SK-N-SH (cell line): ENCODE data around the gene CNTN2. TPM values are rescaled to one million over a fixed set of nuclear protein-coding genes. Genes with fewer than 3 reads are reported as not detected.

Experiments used
- CTCF ChIA-PET: fragments of 300-600, 350-600 bp; formaldehyde crosslinking; extraction: SDS; loops from one replicate; lab custom pipeline; 2021; lab: Yijun Ruan, JAX
- POLR2A ChIA-PET: fragments of 350-600 bp; sonication (Branson Sonifier 250); formaldehyde crosslinking; extraction: SDS; loops from one replicate; lab custom pipeline; 2020; ENCODE audit warnings: antibody characterized with exemption, inconsistent platforms; lab: Yijun Ruan, JAX
- DNase-seq: peaks from one replicate; pipeline ENCODE4 v3.0.0; 2012
- H2AFZ ChIP-seq: fragments of 200-600 bp; sonication (generic); 2 replicates; pipeline ENCODE4 v1.8.1; 2016; ENCODE audit warnings: antibody characterized with exemption, mild to moderate bottlenecking, low read depth
- H3F3A ChIP-seq: fragments of 200-600 bp; sonication (generic); replicated peaks from 2 replicates; pipeline ENCODE3; 2016; ENCODE audit warnings: antibody characterized with exemption, mild to moderate bottlenecking; ENCODE audit not compliant: insufficient read depth
- H3K27ac ChIP-seq, 2 experiments: fragments of 200-500 bp in 1 of 2; fragments of 200-600 bp in 1 of 2; sonication (Bioruptor generic) in 1 of 2; sonication (generic), shearing (Covaris generic) in 1 of 2; 2 replicates each; pipeline versions ENCODE4 v1.5.1 to v1.6.1; 2014 to 2016; ENCODE audit warnings: low read depth in 2 of 2, inconsistent platforms in 1 of 2, low read length in 1 of 2, mild to moderate bottlenecking in 1 of 2, mixed read lengths in 1 of 2
- H3K27me3 ChIP-seq: fragments of 200-600 bp; sonication (generic), shearing (Covaris generic); 2 replicates; pipeline ENCODE4 v1.6.1; 2016; ENCODE audit warnings: mixed run types; ENCODE audit not compliant: insufficient read depth
- H3K36me3 ChIP-seq, 2 experiments: fragments of 200-500 bp in 1 of 2; fragments of 200-600 bp in 1 of 2; sonication (Bioruptor generic) in 1 of 2; sonication (generic) in 1 of 2; replicated peaks in 1 of 2; 2 replicates each; pipeline versions ENCODE3 to v1.5.1; 2014 to 2016; ENCODE audit warnings: low read length in 1 of 2, mild to moderate bottlenecking in 1 of 2; ENCODE audit not compliant: insufficient read depth in 2 of 2, control insufficient read depth in 1 of 2
- H3K4me1 ChIP-seq, 2 experiments: fragments of 200-500 bp in 1 of 2; fragments of 200-600 bp in 1 of 2; sonication (Bioruptor generic) in 1 of 2; sonication (generic), shearing (Covaris generic) in 1 of 2; 2 replicates each; pipeline versions ENCODE4 v1.5.1 to v1.6.1; 2014 to 2016; ENCODE audit warnings: low read depth in 1 of 2, low read length in 1 of 2, mixed run types in 1 of 2; ENCODE audit not compliant: insufficient read depth in 2 of 2, control insufficient read depth in 1 of 2
- H3K4me2 ChIP-seq: fragments of 200-600 bp; sonication (generic), shearing (Covaris generic); 2 replicates; pipeline ENCODE4 v1.6.1; 2017; ENCODE audit warnings: mixed run types
- H3K4me3 ChIP-seq, 2 experiments: fragments of 200-500 bp in 1 of 2; fragments of 200-600 bp in 1 of 2; sonication (Bioruptor generic) in 1 of 2; sonication (generic), shearing (Covaris generic) in 1 of 2; 2 replicates each; pipeline versions ENCODE4 v1.5.1 to v1.8.1; 2014 to 2016; ENCODE audit warnings: low read depth in 2 of 2, inconsistent platforms in 1 of 2, low read length in 1 of 2, mild to moderate bottlenecking in 1 of 2, mixed read lengths in 1 of 2, moderate library complexity in 1 of 2
- H3K79me2 ChIP-seq: fragments of 200-600 bp; sonication (generic); 2 replicates; pipeline ENCODE4 v1.8.1; 2017; ENCODE audit warnings: mild to moderate bottlenecking; ENCODE audit not compliant: insufficient read depth
- H3K9ac ChIP-seq: fragments of 200-600 bp; sonication (generic); 2 replicates; pipeline ENCODE4 v1.6.1; 2017; ENCODE audit warnings: mixed run types
- H3K9me2 ChIP-seq: fragments of 200-600 bp; sonication (generic); 2 replicates; pipeline ENCODE4 v1.6.1; 2017; ENCODE audit warnings: mixed run types
- H3K9me3 ChIP-seq: fragments of 200-600 bp; sonication (generic); 2 replicates; pipeline ENCODE4 v1.6.1; 2017; ENCODE audit warnings: mixed run types, mild to moderate bottlenecking, moderate library complexity
- H4K20me1 ChIP-seq: fragments of 200-600 bp; sonication (generic); 2 replicates; pipeline ENCODE4 v1.6.1; 2017; ENCODE audit warnings: mild to moderate bottlenecking, mixed run types; ENCODE audit not compliant: insufficient read depth
- FOXJ3 ChIP-seq: sonication (generic); formaldehyde crosslinking; IDR thresholded peaks from 2 replicates; pipeline ENCODE4 v1.5.1; 2020; ENCODE audit warnings: mild to moderate bottlenecking, missing genetic modification reagents
- GATA2 ChIP-seq: sonication (generic); formaldehyde crosslinking; IDR thresholded peaks from 2 replicates; pipeline ENCODE4 v1.5.0; 2020; ENCODE audit warnings: mild to moderate bottlenecking, missing genetic modification reagents
- MAX ChIP-seq: IDR thresholded peaks from 2 replicates; pipeline ENCODE4 v1.4.0; 2012; ENCODE audit warnings: low read depth
- MEF2A ChIP-seq: IDR thresholded peaks from 2 replicates; pipeline ENCODE4 v1.4.0; 2012; ENCODE audit warnings: low read depth, borderline replicate concordance
- PBX3 ChIP-seq: IDR thresholded peaks from 2 replicates; pipeline ENCODE4; 2012
- TEAD4 ChIP-seq: IDR thresholded peaks from 2 replicates; pipeline ENCODE4 v1.4.0; 2012; ENCODE audit warnings: mild to moderate bottlenecking, borderline replicate concordance; ENCODE audit not compliant: insufficient read depth
- WGBS: methylation state at CpG from one replicate; pipeline ENCODE4 v1.1.6; 2017; ENCODE audit warnings: low lambda C conversion rate; 5-methylcytosine and 5-hydroxymethylcytosine counted together
- polyA plus RNA-seq, 3 experiments: library from polyadenylated mRNA; depleted of rRNA; stranded (reverse); fragments of >200 nt; gene quantifications; 2 replicates each; pipeline ENCODE4 v1.2.3, GENCODE V29; 2012
- TF ChIP-seq, protein P1 (sequence below): IDR thresholded peaks from 2 replicates; pipeline ENCODE4 v1.4.0; 2012; ENCODE audit warnings: low read depth, borderline replicate concordance

The CNTN2 gene
- polyA plus RNA-seq, 1 of the 3 experiments (the other 2 are of a cell fraction), result 0.02 TPM

- H3K4me3 ChIP-seq, result no peak overlapping the region
- CTCF ChIA-PET, result interaction anchor here (1.2 to 3.7 kb wide), 2 partner anchors 63 to 131 kb away, joined by 5 to 16 read pairs; no protein-coding TSS in a partner anchor
- no peaks in the 10 kb centered on the region for H3K9me2 ChIP-seq
- H4K20me1 ChIP-seq, result no peaks in the 10 kb centered on the region
- H3K9me3 ChIP-seq, result no peaks in the 10 kb centered on the region
- H3K27me3 ChIP-seq, result no peaks in the 10 kb centered on the region
- POLR2A ChIA-PET, result no interaction called here
- peaks cover 21% of the 10 kb centered on the region for H3K79me2 ChIP-seq
- TF ChIP-seq, protein P1, sequence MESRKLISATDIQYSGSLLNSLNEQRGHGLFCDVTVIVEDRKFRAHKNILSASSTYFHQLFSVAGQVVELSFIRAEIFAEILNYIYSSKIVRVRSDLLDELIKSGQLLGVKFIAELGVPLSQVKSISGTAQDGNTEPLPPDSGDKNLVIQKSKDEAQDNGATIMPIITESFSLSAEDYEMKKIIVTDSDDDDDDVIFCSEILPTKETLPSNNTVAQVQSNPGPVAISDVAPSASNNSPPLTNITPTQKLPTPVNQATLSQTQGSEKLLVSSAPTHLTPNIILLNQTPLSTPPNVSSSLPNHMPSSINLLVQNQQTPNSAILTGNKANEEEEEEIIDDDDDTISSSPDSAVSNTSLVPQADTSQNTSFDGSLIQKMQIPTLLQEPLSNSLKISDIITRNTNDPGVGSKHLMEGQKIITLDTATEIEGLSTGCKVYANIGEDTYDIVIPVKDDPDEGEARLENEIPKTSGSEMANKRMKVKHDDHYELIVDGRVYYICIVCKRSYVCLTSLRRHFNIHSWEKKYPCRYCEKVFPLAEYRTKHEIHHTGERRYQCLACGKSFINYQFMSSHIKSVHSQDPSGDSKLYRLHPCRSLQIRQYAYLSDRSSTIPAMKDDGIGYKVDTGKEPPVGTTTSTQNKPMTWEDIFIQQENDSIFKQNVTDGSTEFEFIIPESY, result no peak
- TF ChIP-seq PBX3, result no peak
- H3K36me3 ChIP-seq, result no peaks in the 10 kb centered on the region
- H3K27ac ChIP-seq, result no peak overlapping the region
- no peak overlapping the region for H3K9ac ChIP-seq
- no peak for DNase-seq
- WGBS, result 77% methylated on average over 7 of the region's 7 CpGs
- peaks cover 11 to 17% of the 10 kb centered on the region in 2 experiments; a peak in 3 of 4 replicates for H3K4me1 ChIP-seq
- H3F3A ChIP-seq, result peaks cover 6% of the 10 kb centered on the region
- H3K4me2 ChIP-seq, result no peak overlapping the region
- no peak overlapping the region for H2AFZ ChIP-seq
Measured at GRCh38 chr1:205124726-205125125, 81.7 kb downstream of the CNTN2 start.

GRCh38 chr1:205127646-205128045 is 84.6 kb downstream of the CNTN2 start:
- ChIA-PET POLR2A (no interaction called here), CTCF (interaction anchor here (3.8 kb wide), 1 partner anchor 14 kb away, joined by 22 read pairs; no protein-coding TSS in a partner anchor)
- H3K36me3 ChIP-seq, result no peaks in the 10 kb centered on the region
- H4K20me1 ChIP-seq, result no peaks in the 10 kb centered on the region
- H2AFZ ChIP-seq, result no peak overlapping the region
- H3K4me2 ChIP-seq, result no peak overlapping the region
- H3K79me2 ChIP-seq, result no peaks in the 10 kb centered on the region
- H3K9ac ChIP-seq, result no peak overlapping the region
- H3K4me3 ChIP-seq, result no peak overlapping the region
- WGBS, result 76% methylated on average over 3 of the region's 3 CpGs
- no peak for DNase-seq
- peaks cover 2 to 3% of the 10 kb centered on the region in 2 experiments; a peak in 1 of 4 replicates for H3K4me1 ChIP-seq
- H3K9me3 ChIP-seq, result no peaks in the 10 kb centered on the region
- TF ChIP-seq FOXJ3 (no peak), GATA2 (CRISPR knock-in tag) (no peak), MAX (no peak), PBX3 (no peak), MEF2A (no peak), TEAD4 (no peak)
- no peak overlapping the region for H3K27ac ChIP-seq
- H3F3A ChIP-seq, result peaks cover 4% of the 10 kb centered on the region
- H3K27me3 ChIP-seq, result no peaks in the 10 kb centered on the region
- no peaks in the 10 kb centered on the region for H3K9me2 ChIP-seq

Other genes starting within 250 kb of the CNTN2 start
- 4.6 and 6.0 TPM in 2 replicates for gene NFASC, start 172.3 kb upstream of the CNTN2 start, polyA plus RNA-seq (2012; rRNA removed)
- 1.8 and 2.7 TPM in 2 replicates for gene TMEM81, start 41.2 kb downstream of the CNTN2 start, polyA plus RNA-seq (2012; rRNA removed)
- gene RBBP5, start 78.8 kb downstream of the CNTN2 start, polyA plus RNA-seq (2012; rRNA removed), result 5.7 and 7.7 TPM in 2 replicates
- gene DSTYK, start 168.5 kb downstream of the CNTN2 start, polyA plus RNA-seq (2012; rRNA removed), result 4.4 and 6.4 TPM in 2 replicates
- 5.3 and 6.0 TPM in 2 replicates for gene TMCC2, start 184.7 kb downstream of the CNTN2 start, polyA plus RNA-seq (2012; rRNA removed)